ENCODE data around the gene SRD5A3. TPM values are rescaled to one million over a fixed set of nuclear protein-coding genes. Genes with fewer than 3 reads are reported as not detected.

Gene SRD5A3
- total and polyA plus RNA-seq, 2 donors (not counting 3 experiments of a cell fraction or from before 2014, with no cell fraction given) = 23.6 to 24.3 TPM

DNA sequence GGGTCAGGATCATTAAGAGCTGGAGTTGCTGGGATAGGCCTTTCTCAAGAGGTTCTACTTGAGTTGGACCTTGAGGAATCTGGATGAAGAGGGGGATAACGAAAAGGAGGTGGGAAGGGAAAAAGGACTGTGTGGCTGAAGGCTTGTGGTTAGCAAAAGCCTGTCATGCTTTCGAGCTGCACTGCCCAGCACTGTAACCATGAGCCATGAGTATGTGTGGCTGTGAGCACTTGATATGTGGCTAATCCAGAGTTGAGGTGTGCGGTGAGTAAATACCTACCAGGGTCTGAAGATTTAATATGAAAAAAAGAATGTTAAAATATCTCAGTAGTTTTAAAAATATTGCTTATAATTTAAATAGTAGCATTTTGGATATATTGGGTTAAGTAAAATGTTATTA, 61.1 kb downstream of the SRD5A3 start:
- Histone ChIP-seq H3K9me3 (replicated peaks; ENCODE audit: control insufficient read depth, insufficient read depth, low read length) (no peaks in the 10 kb centered on the region), H3K4me3 (replicated peaks in 1 of 3; ENCODE audit: insufficient read depth in 1 of 3, low read depth in 1 of 3, low read length in 3 of 3) (no peak overlapping the region), H3K79me2 (ENCODE audit: control insufficient read depth, insufficient read depth, low read length) (peaks cover 97% of the 10 kb centered on the region), H3K4me1 (ENCODE audit: control insufficient read depth, extremely low read depth, insufficient read depth, low read length) (no peaks in the 10 kb centered on the region), H4K20me1 (replicated peaks; ENCODE audit: control insufficient read depth, extremely low read depth, insufficient read depth, low read length) (peaks cover 22% of the 10 kb centered on the region), H3K27me3 (ENCODE audit: control insufficient read depth in 2 of 2, insufficient read depth in 2 of 2, low read length in 2 of 2) (no peaks in the 10 kb centered on the region), H3K4me2 (ENCODE audit: insufficient read depth, low read length) (no peak overlapping the region), H3K36me3 (ENCODE audit: control insufficient read depth in 2 of 2, extremely low read depth in 1 of 2, insufficient read depth in 2 of 2, low read length in 2 of 2) (peaks cover 9 to 22% of the 10 kb centered on the region in 2 experiments), H3K9ac (replicated peaks; ENCODE audit: extremely low read depth, insufficient read depth, low read length) (no peak overlapping the region), H3K27ac (ENCODE audit: insufficient read depth, low read depth, low read length) (no peak overlapping the region), H2AFZ (ENCODE audit: low read depth, low read length) (no peak overlapping the region), H3K9me1 (replicated peaks; ENCODE audit: control insufficient read depth, extremely low read depth, insufficient read depth, low read length) (no peaks in the 10 kb centered on the region)
- TF ChIP-seq, protein P1, sequence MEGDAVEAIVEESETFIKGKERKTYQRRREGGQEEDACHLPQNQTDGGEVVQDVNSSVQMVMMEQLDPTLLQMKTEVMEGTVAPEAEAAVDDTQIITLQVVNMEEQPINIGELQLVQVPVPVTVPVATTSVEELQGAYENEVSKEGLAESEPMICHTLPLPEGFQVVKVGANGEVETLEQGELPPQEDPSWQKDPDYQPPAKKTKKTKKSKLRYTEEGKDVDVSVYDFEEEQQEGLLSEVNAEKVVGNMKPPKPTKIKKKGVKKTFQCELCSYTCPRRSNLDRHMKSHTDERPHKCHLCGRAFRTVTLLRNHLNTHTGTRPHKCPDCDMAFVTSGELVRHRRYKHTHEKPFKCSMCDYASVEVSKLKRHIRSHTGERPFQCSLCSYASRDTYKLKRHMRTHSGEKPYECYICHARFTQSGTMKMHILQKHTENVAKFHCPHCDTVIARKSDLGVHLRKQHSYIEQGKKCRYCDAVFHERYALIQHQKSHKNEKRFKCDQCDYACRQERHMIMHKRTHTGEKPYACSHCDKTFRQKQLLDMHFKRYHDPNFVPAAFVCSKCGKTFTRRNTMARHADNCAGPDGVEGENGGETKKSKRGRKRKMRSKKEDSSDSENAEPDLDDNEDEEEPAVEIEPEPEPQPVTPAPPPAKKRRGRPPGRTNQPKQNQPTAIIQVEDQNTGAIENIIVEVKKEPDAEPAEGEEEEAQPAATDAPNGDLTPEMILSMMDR (IDR thresholded peaks at IDR 0.05; ENCODE audit: extremely low read depth in 1 of 2, insufficient read depth in 1 of 2, low read depth in 1 of 2, low read length in 2 of 2) = no peak
- TF ChIP-seq FOS (IDR thresholded peaks at IDR 0.05; ENCODE audit: borderline replicate concordance, insufficient read depth, low read length) (no peak), MYC (IDR thresholded peaks at IDR 0.05; ENCODE audit: low read depth, low read length) (no peak), JUN (IDR thresholded peaks at IDR 0.05; ENCODE audit: borderline replicate concordance, insufficient read depth, insufficient read length, low read depth) (no peak), POLR2A (IDR thresholded peaks at IDR 0.05; ENCODE audit: low read depth, low read length) (no peak), POLR2AphosphoS5 (IDR thresholded peaks at IDR 0.05; ENCODE audit: insufficient read depth, low read depth, low read length) (no peak), GATA2 (IDR thresholded peaks at IDR 0.05; ENCODE audit: insufficient read depth, insufficient read length, low read depth, low read length) (no peak), EZH2 (IDR thresholded peaks at IDR 0.05; ENCODE audit: borderline replicate concordance, low read depth, low read length, severe bottlenecking) (no peak)
- TF ChIP-seq, protein P2, sequence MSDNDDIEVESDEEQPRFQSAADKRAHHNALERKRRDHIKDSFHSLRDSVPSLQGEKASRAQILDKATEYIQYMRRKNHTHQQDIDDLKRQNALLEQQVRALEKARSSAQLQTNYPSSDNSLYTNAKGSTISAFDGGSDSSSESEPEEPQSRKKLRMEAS (IDR thresholded peaks at IDR 0.05; ENCODE audit: insufficient read depth, insufficient read length) = no peak
- FAIRE-seq (no peak), DNase-seq (ENCODE audit: low read depth, low spot score) (no peak)
- no TSS peak for BruUV-seq (replicated peaks)
- POLR2A ChIA-PET = no interaction called here
- dilution Hi-C loops (cut with MboI; ENCODE audit: extremely low pct_ligation_motif_present, low sequenced_read_pairs) = no loop called here
- intact Hi-C loops (cut with micrococcal nuclease) = no loop called here
- CTCF ChIA-PET = interaction anchor here (1.6 kb wide), 1 partner anchor 17 kb away, joined by 4 read pairs; no protein-coding TSS in a partner anchor
